G401.6 (cell line): Measurements from ENCODE around the gene CLEC11A.

ENCODE experiments used
- FAIRE-seq: peaks from 2 replicates; lab custom pipeline; 2012; peaks lifted over from hg19 to GRCh38; lab: Jason Lieb, UNC

The CLEC11A gene

GRCh38 chr19:50705422-50706019 lies 17.6 kb upstream of the CLEC11A start:
- peak; percentile 91 for FAIRE-seq

GRCh38 chr19:50706387-50706786 lies 16.8 kb upstream of the CLEC11A start:
- FAIRE-seq = no peak

GRCh38 chr19:50708179-50708879 lies 14.8 kb upstream of the CLEC11A start:
- no peak for FAIRE-seq

- FAIRE-seq = no peak
Measured at GRCh38 chr19:50710094-50710493, 13.1 kb upstream of the CLEC11A start.

- FAIRE-seq = no peak
Measured at GRCh38 chr19:50710612-50711011, 12.6 kb upstream of the CLEC11A start.

- no peak for FAIRE-seq
Measured at GRCh38 chr19:50711196-50711595, 12.0 kb upstream of the CLEC11A start.

- no peak for FAIRE-seq
Measured at GRCh38 chr19:50711805-50712204, 11.4 kb upstream of the CLEC11A start.

- FAIRE-seq = no peak
Measured at GRCh38 chr19:50712833-50713232, 10.3 kb upstream of the CLEC11A start.

- FAIRE-seq = no peak
Measured at GRCh38 chr19:50713556-50714236, 9.5 kb upstream of the CLEC11A start.

GRCh38 chr19:50716178-50717025 lies 6.8 kb upstream of the CLEC11A start:
- no peak for FAIRE-seq

GRCh38 chr19:50717026-50717723 lies 6.0 kb upstream of the CLEC11A start:
- no peak for FAIRE-seq

GRCh38 chr19:50717891-50718254 lies 5.3 kb upstream of the CLEC11A start:
- no peak for FAIRE-seq

GRCh38 chr19:50718255-50719118 lies 4.7 kb upstream of the CLEC11A start:
- FAIRE-seq = no peak

- no peak for FAIRE-seq
Measured at GRCh38 chr19:50719119-50719435, 4.1 kb upstream of the CLEC11A start.

- FAIRE-seq = no peak
Measured at GRCh38 chr19:50719566-50719965, 3.6 kb upstream of the CLEC11A start, which contains the start of gene SHANK1. Gene SHANK1 (minus strand): TSS chr19:50719802. CDS start chr19:50716919, 2,883 bp downstream.

- FAIRE-seq = no peak
Measured at GRCh38 chr19:50720181-50720920, 2.8 kb upstream of the CLEC11A start.

GRCh38 chr19:50720921-50721381 lies 2.2 kb upstream of the CLEC11A start:
- no peak for FAIRE-seq

- FAIRE-seq = no peak
Measured at GRCh38 chr19:50721441-50722137, 1.6 kb upstream of the CLEC11A start.

GRCh38 chr19:50722201-50723013 lies 757 bp upstream of the CLEC11A start:
- no peak for FAIRE-seq
